ENCODE measurements around the gene POU3F3.

The POU3F3 gene

DNA sequence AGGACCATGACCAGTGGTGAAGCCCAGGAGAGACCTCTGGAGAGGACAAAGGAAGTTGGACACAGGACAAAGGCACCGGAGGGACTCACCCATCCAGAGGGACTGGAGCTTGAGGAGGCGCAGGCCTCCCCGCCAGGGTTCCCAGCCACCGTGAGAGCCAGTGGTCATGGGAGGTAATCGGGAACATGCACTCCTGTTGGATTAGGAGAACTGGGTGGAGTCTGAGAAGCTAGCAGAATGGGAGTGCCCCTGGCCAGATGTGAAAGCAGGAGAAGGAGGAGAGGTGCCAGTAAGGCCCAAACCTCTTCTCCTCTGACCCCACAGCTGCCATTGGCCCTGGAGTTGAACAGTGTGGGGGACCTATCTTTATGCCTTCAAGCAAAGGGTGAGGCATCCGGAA is 20.3 kb downstream of the POU3F3 start:
- DNase-seq (ENCODE audit: low spot score) = no peak

DNA sequence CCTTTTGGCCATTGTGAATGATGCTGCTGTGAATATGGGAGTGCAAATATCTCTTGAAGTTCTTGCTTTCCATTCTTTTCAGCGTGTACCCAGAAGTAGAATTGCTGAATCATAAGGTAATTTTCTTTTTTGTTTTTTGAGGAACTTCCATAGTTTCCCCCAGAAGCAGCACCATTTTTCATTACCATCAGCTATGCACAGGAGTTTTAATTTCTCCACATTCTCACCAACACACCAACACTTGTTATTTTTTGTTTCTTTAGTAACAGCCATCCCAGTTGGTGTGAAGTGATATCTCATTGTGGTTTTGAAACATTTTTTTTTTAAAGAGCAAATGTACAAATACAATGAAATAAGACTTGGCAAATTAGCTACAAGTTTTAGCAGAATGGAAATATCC is 21.3 kb downstream of the POU3F3 start:
- DNase-seq (ENCODE audit: low spot score) = no peak

DNA sequence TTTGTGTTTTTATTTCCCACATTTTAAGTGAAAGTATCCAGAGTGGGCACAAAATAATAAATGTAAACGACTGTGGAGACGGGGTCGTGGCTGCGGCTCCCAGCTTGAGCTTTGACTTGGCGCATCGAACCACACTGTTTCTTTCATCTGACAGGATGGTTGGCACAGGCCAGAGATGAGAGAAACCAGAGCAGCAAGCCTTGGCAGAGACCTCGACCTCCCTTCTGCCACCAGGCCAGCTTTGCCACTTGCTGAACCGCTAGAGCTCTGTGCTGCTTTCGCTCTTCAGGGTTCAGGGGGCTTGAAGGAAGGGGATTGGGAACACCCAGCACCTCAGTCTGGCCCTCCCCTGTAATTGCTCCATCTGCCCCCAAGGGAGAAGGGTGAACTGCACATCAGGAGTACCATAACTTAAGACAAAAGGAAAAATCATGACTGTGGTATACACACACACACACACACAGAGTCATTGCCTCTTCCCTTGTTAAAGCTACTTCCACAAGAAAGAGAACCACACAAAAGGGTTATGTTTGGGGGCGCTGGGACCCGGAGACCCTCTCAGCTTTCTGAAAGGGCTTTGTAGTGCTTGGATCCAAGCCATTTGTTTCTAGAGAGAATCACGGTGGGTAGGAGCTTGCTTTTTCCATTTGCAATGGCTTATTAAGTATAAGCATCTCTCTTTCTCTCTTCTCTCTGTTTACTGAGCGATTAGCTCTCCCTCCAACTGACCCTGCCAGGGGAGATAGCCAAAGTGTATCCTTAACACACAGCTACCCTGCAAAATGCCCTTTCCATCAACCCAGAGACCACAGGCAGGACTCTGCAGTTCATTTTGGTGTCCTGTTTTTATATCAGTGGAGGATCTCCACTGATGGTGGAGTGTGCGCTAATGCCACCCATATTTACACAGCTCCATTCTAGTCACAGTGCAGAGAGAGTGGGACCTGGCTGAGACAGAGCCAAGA is 23.0 kb downstream of the POU3F3 start:
- DNase-seq (ENCODE audit: low spot score) = no peak

- no peak for DNase-seq (ENCODE audit: low spot score)
Measured at GRCh38 chr2:104878863-104879512, 25.1 kb downstream of the POU3F3 start.

DNA sequence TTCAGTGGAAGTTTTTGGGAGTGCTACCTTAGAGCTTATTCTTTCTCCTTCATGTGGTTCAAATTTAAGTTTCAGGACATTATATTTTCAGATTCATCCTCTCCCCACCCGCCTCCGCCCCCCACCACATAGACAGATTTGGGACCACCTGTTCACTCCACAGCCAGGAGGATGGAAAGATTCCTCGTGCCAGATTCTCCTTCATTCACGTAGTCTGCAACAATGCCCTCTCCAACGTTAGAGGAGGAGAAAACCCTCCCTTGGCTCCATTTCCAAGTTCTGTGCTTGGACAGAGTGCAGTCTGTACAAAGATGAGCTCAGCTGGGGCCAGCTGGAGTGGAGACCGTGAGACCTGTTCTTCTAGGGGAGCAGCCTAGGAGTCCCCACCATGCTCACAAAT is 26.2 kb downstream of the POU3F3 start:
- DNase-seq (ENCODE audit: low spot score) = no peak

GRCh38 chr2:104883357-104883756 is 29.4 kb downstream of the POU3F3 start:
- DNase-seq (ENCODE audit: low spot score) = no peak

DNA sequence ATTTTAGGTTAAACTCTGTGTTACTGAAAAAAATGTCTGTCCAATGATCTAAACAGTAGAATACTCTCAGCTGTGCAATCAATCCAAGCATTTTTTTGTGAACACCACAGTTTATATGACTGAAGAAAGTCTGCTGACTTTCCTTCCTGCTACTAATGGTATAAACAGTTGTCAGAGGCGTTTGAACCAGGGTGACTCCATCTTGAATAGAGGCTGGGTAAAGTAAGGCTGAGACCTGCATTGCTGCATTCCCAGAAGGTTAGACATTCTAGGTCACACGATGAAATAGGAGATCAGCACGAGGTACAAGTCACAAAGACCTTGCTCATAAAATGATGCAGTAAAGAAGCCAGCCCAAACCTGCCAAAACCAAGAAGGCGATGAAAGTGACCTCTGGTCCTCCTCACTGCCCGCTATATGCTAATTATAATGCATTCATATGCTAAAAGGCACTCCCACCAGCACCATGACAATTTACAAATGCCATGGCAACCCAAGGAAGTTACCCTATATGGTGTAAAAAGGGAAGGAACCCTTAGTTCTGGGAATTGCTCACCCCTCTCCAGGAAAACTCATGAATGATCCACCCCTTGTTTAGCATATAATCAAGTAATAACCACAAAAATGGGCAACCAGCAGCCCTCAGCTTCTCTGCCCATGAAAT is 31.3 kb downstream of the POU3F3 start:
- no peak for DNase-seq (ENCODE audit: low spot score)

DNA sequence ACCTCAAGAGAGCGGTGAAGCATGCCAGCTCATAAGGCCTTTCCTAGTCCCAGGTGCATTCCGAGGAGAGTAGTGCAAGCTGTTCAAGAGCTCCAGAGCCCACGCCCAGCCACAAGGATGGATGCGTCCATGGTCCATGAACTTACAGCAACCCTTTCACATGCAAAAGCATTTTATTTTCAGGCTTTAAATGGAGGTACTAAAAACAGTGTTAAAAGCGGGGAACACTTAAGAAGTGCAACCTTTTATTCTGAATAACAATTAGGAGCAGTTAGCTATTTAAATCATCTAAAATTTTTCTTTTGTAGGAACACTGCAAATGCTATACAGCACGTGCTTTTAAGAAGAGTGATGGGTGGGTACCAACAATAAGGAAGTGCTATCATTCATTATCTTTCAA is 33.8 kb downstream of the POU3F3 start:
- DNase-seq (ENCODE audit: low spot score) = no peak

GRCh38 chr2:104888489-104889258 is 34.8 kb downstream of the POU3F3 start:
- no peak for DNase-seq (ENCODE audit: low spot score)

GRCh38 chr2:104889291-104889959 is 35.5 kb downstream of the POU3F3 start:
- no peak for DNase-seq (ENCODE audit: low spot score)

- no peak for DNase-seq (ENCODE audit: low spot score)
Measured at GRCh38 chr2:104889960-104890684, 36.2 kb downstream of the POU3F3 start.

- DNase-seq (ENCODE audit: low spot score) = no peak
Measured at GRCh38 chr2:104890685-104891069, 36.8 kb downstream of the POU3F3 start.

- no peak for DNase-seq (ENCODE audit: low spot score)
Measured at GRCh38 chr2:104891145-104891544, 37.2 kb downstream of the POU3F3 start.

DNA sequence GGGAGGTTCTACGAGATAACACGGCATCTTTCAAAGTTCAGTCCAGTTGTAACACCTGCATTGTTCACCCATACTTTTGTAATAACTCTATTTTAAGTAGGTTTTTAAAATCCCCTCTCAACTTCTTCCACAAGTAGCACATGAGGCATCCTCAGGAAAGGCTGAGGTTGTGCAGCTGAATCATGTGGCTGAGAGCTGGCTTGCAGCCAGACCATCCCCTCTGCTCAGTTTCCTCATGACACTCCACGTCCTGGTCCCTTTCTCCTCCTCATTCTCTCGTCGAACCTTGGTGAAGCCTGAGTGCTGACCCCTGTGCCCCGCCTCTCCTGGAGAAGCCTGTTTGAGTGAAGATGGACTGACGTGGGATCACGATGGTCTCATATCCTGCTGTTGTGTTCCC is 42.5 kb downstream of the POU3F3 start:
- no peak for DNase-seq (ENCODE audit: low spot score)

DNA sequence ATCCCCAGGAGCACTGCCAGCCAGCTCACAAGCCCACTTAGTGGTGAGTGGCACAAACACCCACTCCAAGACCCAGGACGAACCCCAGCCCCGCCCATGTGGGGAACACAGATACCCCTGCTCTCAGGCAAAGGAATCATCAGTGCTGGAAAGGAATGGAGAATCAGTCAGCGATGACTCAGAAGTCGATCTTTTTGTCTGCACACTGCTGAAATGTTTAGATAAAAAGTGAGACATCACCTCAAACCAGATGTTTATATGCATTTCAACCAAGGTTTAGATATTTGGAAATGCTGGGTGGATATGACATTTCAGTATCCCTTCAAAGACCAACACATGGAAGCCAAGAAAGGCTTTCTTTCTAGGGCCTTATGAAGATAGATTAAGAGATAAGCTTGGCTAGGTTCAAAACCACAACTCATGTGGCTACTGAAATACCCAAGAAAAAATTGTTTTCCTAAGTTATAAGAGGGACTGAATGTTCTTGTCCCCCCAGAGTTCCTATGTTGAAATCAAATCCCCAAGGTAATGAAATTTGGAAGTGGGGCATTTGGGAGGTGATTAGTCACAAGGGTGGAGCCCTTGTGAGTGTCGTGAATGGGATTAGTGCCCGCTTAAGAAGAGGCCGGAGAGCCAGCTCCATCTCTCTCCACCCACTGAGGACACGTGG is 43.7 kb downstream of the POU3F3 start:
- no peak for DNase-seq (ENCODE audit: low spot score)

GRCh38 chr2:104900608-104901007 is 46.7 kb downstream of the POU3F3 start:
- no peak for DNase-seq (ENCODE audit: low spot score)

DNA sequence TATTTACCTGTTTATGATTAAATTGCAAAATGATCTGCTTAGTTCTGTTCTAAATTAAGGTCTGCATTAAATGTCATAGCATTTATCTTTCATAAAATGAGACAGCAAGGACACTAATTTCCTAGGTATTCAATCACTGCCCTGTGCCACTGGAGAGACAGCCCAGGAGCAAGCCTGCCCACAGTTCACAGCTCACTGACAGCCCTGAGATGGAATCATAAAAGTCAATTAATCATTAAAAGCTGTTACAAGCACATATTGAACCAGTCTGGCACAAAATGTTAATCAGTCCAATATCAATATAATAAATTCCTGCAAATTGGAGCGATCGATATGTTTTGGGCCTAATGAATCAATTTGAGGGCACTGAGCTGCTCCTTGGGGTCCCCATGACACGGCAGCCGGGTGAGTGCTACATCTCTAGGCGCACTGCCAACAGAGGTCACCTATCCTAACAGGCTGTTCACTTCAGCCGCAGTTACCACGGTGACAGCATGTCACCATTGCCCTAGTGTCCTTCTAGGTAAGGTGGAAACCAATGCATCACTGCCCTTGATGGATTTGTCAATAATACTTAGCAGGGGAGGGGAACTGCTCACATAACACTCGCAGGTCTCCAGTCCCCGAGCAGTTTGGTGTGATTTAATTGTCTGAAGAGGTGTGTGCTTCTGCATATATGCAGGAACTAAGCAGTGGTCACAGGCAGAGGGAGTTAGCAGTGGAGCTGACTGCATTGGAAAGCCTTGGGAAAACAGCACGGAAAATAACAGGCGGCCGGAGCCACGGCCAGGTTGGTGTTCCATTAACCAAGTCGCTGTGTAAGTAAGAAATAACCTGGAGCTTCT is 47.3 kb downstream of the POU3F3 start:
- DNase-seq (ENCODE audit: low spot score) = no peak

GRCh38 chr2:104902317-104902716 is 48.4 kb downstream of the POU3F3 start:
- no peak for DNase-seq (ENCODE audit: low spot score)
